SKM-1 (cell line): ENCODE results near the gene OAS2.
"Not testable (repeated sequence)": the region's sequence is repeated elsewhere in the genome, so short reads cannot be mapped to it uniquely, and the experiment has no call there.

Experiments
- DNase-seq: peaks from one replicate; lab custom pipeline; 2025; ENCODE audit not compliant: unreplicated experiment; lab: John Stamatoyannopoulos, UW

Gene OAS2

GRCh38 chr12:112985642-112986290, 7.4 kb downstream of the OAS2 start:
- no peak for DNase-seq

- no peak for DNase-seq
These were observed 8.0 kb downstream of the OAS2 start for GRCh38 chr12:112986291-112986800.

- no peak for DNase-seq
These were observed 9.2 kb downstream of the OAS2 start for GRCh38 chr12:112987561-112987960.

- DNase-seq = no peak
These were observed 9.9 kb downstream of the OAS2 start for GRCh38 chr12:112988224-112988623.

- DNase-seq = not testable (repeated sequence)
These were observed 10.6 kb downstream of the OAS2 start for GRCh38 chr12:112988823-112989385.

- DNase-seq = no peak
These were observed 11.5 kb downstream of the OAS2 start for GRCh38 chr12:112989806-112990205.

- DNase-seq = peak; percentile 12
These were observed 14.5 kb downstream of the OAS2 start for GRCh38 chr12:112992541-112993398.

- DNase-seq = no peak
These were observed 16.7 kb downstream of the OAS2 start for GRCh38 chr12:112995008-112995407.

GRCh38 chr12:112996501-112996900, 18.2 kb downstream of the OAS2 start:
- no peak for DNase-seq

- DNase-seq = no peak
These were observed 19.2 kb downstream of the OAS2 start for GRCh38 chr12:112997506-112997905.

- no peak for DNase-seq
These were observed 20.9 kb downstream of the OAS2 start for GRCh38 chr12:112998987-112999767.

- DNase-seq = no peak
These were observed 22.1 kb downstream of the OAS2 start for GRCh38 chr12:113000433-113000832.

GRCh38 chr12:113002155-113002554, 23.8 kb downstream of the OAS2 start:
- no peak for DNase-seq

GRCh38 chr12:113002676-113003075, 24.4 kb downstream of the OAS2 start:
- DNase-seq = no peak

- no peak for DNase-seq
These were observed 25.3 kb downstream of the OAS2 start for GRCh38 chr12:113003636-113004035.

- no peak for DNase-seq
These were observed 27.4 kb downstream of the OAS2 start for GRCh38 chr12:113005762-113006161.

GRCh38 chr12:113006206-113006605, 27.9 kb downstream of the OAS2 start:
- no peak for DNase-seq

- DNase-seq = no peak
These were observed 28.3 kb downstream of the OAS2 start for GRCh38 chr12:113006641-113007040.

GRCh38 chr12:113007166-113007565, 28.8 kb downstream of the OAS2 start:
- DNase-seq = no peak

- DNase-seq = no peak
These were observed 32.4 kb downstream of the OAS2 start for GRCh38 chr12:113010701-113011100.

GRCh38 chr12:113014565-113014964, 36.2 kb downstream of the OAS2 start:
- no peak for DNase-seq
